D341Med (cell line): Measurements from ENCODE around the gene LPGAT1.

Experiments
- DNase-seq: peaks from one replicate; pipeline ENCODE4 v3.0.0; 2012; ENCODE audit warnings: low spot score

Gene LPGAT1

DNA sequence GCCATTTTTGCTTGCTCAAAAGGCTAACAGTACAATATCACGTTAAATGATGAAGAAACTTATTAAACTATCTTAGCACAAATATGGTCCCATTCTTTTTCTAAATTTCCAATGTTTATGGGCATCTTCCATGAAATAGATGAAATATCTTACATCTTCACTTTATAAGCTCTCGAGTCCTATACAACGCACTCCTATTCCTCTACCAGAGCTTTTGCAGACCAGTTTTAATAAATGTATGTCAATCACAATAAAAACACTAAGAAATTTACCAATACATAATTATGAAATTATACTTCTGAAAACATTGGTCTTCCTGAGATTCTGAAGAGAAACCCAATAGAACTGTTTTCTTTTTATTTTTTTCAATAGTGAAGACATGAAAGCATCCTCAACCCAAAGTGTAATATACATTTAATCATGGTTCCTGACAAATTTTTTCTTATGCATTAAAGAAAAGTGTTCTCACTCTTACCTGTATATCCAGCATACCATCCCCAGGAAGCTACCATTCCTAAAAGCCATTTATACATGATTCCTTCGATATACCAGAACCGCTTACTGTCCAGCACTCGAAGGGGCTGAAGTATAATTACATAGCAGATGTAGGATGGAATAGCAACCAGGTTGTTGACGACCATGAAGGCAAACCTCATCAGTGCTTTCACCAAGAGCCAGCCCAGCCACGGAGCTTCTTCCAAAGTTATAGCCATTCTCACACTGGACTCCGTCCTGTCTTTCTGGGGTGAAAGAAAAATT lies 1.8 kb downstream of the LPGAT1 start:
- no peak for DNase-seq

- no peak for DNase-seq
These were observed 3.5 kb downstream of the LPGAT1 start for GRCh38 chr1:211827051-211827450.

- DNase-seq, result no peak
These were observed 4.6 kb downstream of the LPGAT1 start for GRCh38 chr1:211825980-211826379.

DNA sequence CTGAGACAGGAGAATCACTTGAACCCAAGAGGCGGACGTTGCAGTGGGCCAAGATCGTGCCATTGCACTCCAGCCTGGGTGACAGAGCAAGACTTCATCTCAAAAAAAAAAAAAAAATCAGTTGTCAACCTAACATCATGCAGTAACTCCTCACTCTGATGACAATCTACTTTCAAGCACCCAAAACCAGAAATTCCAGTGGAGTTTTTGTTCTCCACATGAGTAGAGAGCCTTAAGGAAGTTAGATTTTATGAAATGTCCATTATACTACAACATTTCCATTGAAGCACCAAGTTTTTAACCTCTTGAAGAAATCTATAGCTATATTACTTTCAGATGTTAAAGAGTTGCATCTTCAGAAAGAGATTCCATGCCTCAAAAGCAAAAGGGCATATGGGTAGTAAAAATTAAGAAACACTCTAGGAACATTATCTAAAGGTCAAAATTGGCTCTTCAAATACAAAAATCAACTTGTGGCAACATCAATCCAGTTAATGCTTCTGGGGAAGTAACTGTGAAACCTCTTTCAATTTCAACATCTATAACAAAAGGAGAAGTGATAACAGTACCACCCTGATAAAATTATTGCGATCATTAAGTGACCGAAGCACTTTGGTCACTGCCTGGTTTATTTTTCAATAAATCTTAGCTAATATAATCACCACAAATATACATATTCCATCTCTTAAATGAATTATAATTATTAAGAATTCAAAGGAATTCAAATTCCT lies 7.7 kb downstream of the LPGAT1 start:
- DNase-seq, result no peak

DNA sequence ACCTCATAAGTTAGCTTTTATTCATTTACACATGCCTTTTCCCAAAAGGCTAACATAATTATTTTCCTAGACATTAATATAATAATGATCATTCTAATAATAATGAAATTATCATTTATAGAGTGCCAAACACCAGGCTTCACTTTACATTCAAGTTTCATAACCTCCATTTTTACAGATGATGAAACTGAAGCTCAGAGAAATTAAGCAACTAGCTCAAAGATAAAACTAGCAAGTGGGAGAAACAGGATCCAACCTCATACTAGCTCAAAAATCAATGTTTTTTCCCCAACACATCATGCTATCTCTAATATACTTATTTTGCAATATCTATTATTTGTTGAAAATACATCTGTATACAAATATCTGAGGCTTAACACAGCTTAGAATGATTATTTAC lies 14.0 kb downstream of the LPGAT1 start:
- no peak for DNase-seq

GRCh38 chr1:211814313-211814712 lies 16.2 kb downstream of the LPGAT1 start:
- no peak for DNase-seq

DNA sequence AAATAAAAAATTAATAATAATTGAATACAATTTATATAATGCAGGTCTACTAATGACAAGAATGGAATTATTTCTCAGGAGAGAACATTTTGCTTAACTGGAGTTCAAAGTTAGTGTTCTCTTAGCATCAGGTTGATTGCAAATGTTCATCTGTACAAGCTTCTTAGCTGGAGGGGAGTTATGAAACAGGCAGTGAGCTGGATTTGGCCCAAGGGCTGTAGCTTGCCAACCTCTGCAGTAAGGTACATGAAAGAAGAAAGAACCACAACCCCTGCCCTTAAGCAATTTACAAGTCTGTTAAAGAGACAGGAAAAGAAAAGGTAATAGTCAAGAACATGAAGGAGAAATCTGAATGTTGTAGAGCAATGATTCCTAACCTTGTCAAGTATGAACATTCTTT lies 17.0 kb downstream of the LPGAT1 start:
- DNase-seq, result no peak

DNA sequence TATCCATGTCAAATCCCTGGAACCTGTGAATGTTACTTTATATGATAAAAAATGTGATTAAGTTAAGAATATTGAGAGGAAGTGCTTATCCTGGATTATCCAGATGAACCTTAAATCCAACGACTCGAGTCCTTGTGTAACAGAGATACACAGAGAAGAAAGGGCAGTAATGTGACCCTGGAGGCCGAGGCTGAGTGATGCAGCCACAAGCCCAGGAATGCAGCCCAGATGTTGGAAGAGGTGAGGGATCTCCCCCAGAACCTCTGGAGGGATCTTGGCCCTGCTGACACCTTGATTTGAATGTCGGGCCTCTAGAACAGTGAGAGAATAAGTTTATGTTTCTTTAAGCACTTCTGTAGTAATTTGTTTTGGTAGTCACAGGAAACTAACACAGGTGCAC lies 18.0 kb downstream of the LPGAT1 start:
- peak; percentile 54 for DNase-seq

DNA sequence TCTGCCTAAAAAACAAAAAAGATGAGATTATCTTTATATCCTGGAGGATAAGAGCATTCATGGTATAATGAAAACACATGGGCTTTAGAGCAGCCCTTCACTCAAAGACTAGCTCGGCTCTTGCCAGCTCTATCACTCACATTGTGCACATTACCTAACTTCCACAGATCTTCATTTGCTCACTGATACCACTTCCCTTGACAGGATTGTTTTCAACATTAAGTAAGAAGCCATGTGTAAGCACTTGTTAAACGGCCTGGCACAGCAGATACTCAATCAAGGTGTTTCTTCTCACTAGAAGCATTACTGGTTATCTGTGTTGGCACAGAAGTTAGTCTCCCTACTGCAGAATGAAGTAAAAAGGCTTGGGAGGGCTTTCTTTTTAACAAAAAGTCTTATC lies 18.7 kb downstream of the LPGAT1 start:
- no peak for DNase-seq

DNA sequence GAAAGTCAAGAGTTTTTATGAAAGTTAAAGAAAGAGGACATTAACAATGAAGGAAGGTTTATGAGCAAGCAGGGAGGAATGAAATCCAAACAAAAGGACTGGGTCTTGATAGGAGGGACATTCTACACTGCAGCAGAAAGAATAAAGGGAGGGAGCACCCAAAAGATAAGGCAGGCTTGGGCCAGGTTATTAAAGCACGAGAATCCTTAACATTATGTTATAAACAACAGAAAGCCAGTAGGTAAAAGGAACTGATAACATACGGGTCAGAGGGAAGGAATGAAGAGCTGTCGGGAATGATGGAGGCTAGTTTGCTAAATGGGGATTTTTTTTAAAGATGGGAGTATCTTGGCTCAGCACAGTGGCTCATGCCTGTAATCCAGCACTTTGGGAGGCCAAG lies 19.4 kb downstream of the LPGAT1 start:
- no peak for DNase-seq

DNA sequence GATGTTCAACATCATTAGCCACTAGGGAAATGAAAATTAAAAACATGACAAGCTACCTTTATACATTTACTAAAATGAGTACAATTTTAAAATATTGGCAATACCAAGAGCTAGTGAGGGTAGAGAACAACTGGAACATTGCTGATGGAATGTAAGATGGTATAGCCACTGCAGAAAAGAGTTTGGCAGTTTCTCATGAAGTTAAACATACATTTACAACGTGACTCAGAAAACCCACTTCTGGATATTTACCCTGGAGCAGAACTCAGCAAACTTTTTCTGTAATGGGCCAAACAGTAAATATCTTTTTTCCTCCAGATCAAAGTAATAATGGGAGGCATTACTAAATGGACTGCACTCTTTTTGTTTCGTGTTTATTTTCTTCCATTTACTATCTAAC lies 22.1 kb downstream of the LPGAT1 start:
- DNase-seq, result no peak

DNA sequence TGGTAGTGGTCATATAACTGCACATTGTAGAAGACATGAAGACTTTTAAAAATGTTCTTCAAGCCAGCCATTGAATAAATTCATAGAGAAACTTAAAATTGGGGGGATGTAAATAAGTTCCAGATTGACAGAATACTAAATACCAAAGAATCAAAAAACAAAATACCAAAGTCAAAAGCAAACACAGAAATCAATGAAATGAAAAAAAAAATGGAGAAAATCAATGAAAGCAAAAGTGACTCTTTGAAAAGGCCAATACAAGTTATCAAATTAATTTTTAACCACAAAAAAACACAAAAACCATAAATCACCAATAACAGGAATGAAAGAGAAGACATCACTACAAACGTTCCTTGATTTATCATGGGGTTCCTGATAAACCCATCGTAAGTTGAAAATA lies 25.6 kb downstream of the LPGAT1 start:
- DNase-seq, result no peak

DNA sequence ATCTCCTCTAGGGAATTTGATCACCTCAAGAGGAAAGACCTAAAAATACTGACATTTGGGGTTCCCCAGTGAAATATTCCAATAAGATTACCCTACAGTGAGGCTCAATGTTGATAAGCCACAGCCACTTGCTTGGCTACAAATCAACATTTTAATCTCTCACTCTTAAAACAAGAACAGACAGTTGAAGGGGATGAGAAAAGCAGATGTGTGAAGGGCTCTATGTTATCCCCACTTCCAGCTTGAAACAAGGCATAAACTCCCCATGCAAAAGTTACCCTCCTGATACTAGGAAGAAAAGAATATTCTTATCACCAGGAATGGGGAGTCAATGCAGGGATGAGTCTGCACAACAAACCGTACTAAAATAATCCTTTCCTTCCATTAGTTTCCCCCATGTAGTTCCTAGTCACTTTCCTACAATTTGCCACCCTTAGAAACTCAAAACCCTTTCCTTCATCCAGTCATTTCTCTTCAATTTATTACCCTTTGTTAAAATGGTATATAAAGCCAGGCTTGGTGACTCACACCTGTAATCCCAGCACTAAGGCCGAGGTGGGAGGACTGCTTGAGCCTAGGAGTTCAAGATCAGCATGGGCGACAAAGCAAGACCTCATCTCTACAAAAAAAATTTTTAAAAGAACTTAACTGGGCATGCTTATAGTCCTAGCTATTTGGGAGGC lies 29.5 kb downstream of the LPGAT1 start:
- DNase-seq, result no peak

DNA sequence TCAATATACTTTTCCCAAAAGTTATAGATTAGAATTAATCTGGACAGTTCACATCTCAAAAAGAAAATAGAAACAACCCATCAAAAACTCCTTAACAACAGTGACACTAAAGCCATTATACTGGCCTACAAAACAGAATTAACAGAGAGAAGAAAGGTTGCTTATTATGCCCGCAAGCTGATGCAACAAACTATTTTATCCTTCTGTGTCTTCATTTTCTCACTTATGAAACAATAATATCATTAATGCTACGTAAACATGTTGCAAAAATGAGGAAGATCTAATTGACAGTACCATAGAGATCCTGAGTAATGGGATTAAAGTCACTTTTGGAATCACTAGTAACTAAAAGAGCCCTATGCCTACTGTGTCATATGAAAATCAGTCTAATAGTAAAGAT lies 32.6 kb downstream of the LPGAT1 start:
- DNase-seq, result no peak

DNA sequence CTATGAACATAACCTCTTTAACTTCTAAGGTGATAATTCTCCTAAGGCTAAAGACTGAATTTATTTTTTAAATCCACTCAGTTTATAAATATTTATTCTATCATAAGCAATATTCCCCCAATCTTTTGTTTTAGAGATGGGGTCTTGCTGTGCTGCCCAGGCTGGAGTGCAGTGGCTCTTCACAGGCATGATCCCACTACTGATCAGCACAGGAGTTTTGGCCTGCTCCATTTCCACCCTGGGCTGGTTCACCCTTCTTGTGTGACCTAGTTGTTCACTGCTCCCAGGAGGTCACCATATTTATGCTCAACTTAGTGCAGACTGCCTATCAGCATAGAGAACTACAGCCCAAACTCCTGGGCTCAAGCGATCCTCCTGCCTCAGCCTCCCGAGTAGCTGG lies 38.6 kb downstream of the LPGAT1 start:
- no peak for DNase-seq

DNA sequence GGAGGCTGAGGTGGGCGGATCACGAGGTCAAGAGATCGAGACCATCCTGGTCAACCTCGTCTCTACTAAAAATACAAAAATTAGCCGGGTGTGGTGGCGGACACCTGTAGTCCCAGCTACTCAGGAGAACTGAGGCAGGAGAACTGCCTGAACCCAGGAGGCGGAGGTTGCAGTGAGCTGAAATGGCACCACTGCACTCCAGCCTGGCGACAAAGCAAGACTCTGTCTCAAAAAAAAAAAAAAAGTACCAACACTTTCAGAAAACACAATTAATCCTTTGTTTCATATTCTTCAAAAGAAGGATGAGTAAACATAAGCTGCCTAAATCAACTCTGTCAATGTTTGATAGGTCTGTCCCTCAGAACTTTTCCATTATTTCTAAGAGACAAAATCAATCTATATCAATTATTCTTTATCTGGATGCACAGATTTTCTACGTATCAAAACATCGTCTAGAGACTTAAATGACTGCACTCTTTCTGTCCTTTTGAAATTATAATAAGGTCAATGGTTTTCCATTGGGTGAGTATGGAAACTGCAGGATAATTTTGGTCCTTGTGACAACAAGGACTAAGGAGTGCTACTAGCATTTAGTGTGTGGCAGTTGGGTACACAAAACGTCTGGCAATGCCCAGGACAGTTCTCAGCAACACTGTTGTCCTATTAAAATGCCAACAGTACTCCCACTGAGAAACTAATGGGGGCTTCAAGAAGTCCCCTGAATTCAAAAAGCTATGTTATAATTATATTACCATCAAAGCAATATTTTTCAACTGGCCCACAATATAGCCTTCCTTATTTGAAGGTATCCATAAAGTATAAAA lies 40.7 kb downstream of the LPGAT1 start:
- DNase-seq, result no peak

GRCh38 chr1:211788626-211789025 lies 41.9 kb downstream of the LPGAT1 start:
- peak; percentile 43 for DNase-seq

DNA sequence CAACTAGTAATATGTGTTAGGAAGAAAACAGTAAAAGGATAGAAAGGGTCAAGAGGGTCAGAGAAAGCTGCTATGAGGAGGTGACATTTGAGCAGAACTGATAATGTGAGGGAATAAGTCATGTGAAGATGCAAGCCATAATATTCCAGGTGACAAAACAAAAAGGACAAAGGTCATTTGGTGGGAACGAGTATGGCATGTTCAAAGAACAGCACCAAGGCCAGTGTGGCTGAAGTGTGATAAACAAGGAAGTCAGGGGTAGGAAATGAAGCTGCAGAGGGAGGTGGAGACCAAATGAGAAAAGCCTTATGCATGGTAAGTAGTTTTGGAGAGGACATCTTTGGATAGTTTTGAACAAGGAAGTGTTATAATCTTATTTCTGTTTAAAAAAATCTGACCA lies 46.7 kb downstream of the LPGAT1 start:
- DNase-seq, result no peak

DNA sequence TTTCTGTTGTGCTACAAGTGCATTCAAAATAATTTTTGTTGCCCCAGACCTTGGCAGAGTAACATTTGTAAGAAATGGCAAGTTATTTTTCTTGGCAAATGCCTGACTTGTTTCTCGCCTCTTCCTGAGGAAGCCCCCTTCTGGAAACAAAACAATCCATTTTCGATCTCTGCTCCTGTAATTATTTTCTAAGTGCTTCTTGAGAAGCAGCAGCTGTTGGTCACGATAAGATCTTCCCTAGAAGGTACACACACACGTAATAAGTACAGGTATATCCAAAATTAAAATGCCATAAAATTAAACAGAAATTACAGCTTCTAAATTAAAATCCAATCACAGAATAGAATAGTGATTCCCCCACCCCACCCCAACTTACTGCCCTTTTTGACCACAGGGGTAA lies 47.3 kb downstream of the LPGAT1 start:
- no peak for DNase-seq

GRCh38 chr1:211781260-211781659 lies 49.3 kb downstream of the LPGAT1 start:
- DNase-seq, result no peak

- DNase-seq, result no peak
These were observed 55.4 kb downstream of the LPGAT1 start for GRCh38 chr1:211775170-211775569.

DNA sequence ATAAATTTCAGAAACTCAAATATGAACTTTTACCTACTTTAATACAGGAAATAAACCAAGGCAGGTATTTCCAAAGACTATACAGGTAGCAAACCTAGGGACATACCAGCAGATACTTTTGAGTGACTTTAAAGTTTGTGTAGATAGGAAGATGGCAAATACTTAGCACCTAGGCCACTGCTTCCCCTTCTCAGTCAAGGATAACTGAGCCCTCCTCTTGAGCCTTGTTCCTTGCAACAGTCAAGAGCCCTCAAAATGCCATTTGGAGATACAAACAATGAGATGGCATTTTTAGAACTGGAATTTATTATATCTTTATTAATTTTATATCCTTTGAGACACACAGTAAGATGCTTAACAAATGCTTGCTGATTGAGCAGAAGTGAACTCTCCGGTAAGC lies 65.9 kb downstream of the LPGAT1 start:
- DNase-seq, result no peak
